Measurements from ENCODE around the gene TNFRSF4. TPM values are rescaled to one million over a fixed set of nuclear protein-coding genes. Genes with fewer than 3 reads are reported as not detected.

TNFRSF4 gene
- total and polyA plus RNA-seq, 8 donors, result 0.55 to 4.5 (median 2.9) TPM; not detected in 4

GRCh38 chr1:1215881-1216605 is 2.1 kb upstream of the TNFRSF4 start:
- Histone ChIP-seq H3K27ac (peak overlapping the region in 1 of 5 donors; percentile 42), H3K4me3 (no peak overlapping the region), H3K27me3 (peaks cover 0 to 13% (median 0%) of the 10 kb centered on the region in 3 donors), H3K4me1 (peaks cover 4 to 37% (median 25%) of the 10 kb centered on the region in 4 donors), H3K9me3 (no peaks in the 10 kb centered on the region), H3K36me3 (peaks cover 25 to 59% (median 57%) of the 10 kb centered on the region in 4 donors)
- no peak for DNase-seq
- TF ChIP-seq EP300 (IDR thresholded peaks at IDR 0.05), result no peak
- TF ChIP-seq POLR2AphosphoS5 (IDR thresholded peaks at IDR 0.05), result no peak
- no peak for TF ChIP-seq POLR2A (IDR thresholded peaks at IDR 0.05)
- TF ChIP-seq CTCF (IDR thresholded peaks at IDR 0.05), result no peak
- intact Hi-C loops (cut with DNase I; ENCODE audit: low total_unique reads), result no loop called here
- 89 to 94% (median 91%) methylated on average over 5 to 21 of the region's 21 CpGs for WGBS, 5 donors

- Histone ChIP-seq H3K36me3 (peaks cover 25 to 51% (median 49%) of the 10 kb centered on the region in 4 donors), H3K27me3 (peaks cover 0 to 13% (median 0%) of the 10 kb centered on the region in 3 donors), H3K4me1 (peaks cover 4 to 37% (median 25%) of the 10 kb centered on the region in 4 donors), H3K9me3 (no peaks in the 10 kb centered on the region), H3K4me3 (no peak overlapping the region), H3K27ac (no peak overlapping the region)
- DNase-seq, result no peak
- TF ChIP-seq POLR2AphosphoS5 (IDR thresholded peaks at IDR 0.05) (no peak), CTCF (IDR thresholded peaks at IDR 0.05) (no peak), EP300 (IDR thresholded peaks at IDR 0.05) (no peak), POLR2A (IDR thresholded peaks at IDR 0.05) (no peak)
- intact Hi-C loops (cut with DNase I; ENCODE audit: low total_unique reads), result no loop called here
- 39 to 55% (median 47%) methylated on average over 9 to 11 of the region's 11 CpGs for WGBS, 5 donors
These were observed 1.2 kb upstream of the TNFRSF4 start for GRCh38 chr1:1215080-1215676.

GRCh38 chr1:1212780-1213344 is 1.1 kb downstream of the TNFRSF4 start:
- DNase-seq, result peak; percentile 53 to 60

GRCh38 chr1:1211541-1212441 is 2.2 kb downstream of the TNFRSF4 start:
- Histone ChIP-seq H3K4me3 (peak overlapping the region; percentile 19 to 35 (median 24)), H3K4me1 (peaks cover 13 to 58% (median 47%) of the 10 kb centered on the region in 4 donors), H3K36me3 (peaks cover 6 to 17% (median 15%) of the 10 kb centered on the region in 4 donors), H3K27ac (peak overlapping the region in 1 of 5 donors; percentile 47), H3K27me3 (peaks cover 3 to 37% (median 15%) of the 10 kb centered on the region in 3 donors), H3K9me3 (no peaks in the 10 kb centered on the region)
- 87 to 91% (median 89%) methylated on average over 15 to 28 of the region's 28 CpGs for WGBS, 5 donors
- TF ChIP-seq POLR2A (IDR thresholded peaks at IDR 0.05) (no peak), EP300 (IDR thresholded peaks at IDR 0.05) (no peak)
- intact Hi-C loops (cut with DNase I; ENCODE audit: low total_unique reads), result no loop called here
- no peak for DNase-seq

More at GRCh38 chr1:1212780-1213344, 1.1 kb downstream of the TNFRSF4 start:
- H3K4me3 ChIP-seq, result peak overlapping the region; percentile 19 to 35 (median 24)
- intact Hi-C loops (cut with DNase I; ENCODE audit: low total_unique reads), result no loop called here
- no peaks in the 10 kb centered on the region for H3K9me3 ChIP-seq
- H3K27me3 ChIP-seq, result peaks cover 0 to 26% (median 4%) of the 10 kb centered on the region in 3 donors
- H3K4me1 ChIP-seq, result peaks cover 13 to 48% (median 39%) of the 10 kb centered on the region in 4 donors
- peak overlapping the region in 3 of 5 donors; percentile 47 to 71 (median 47) for H3K27ac ChIP-seq
- 42 to 75% (median 65%) methylated on average over 6 to 24 of the region's 24 CpGs for WGBS, 5 donors
- TF ChIP-seq POLR2A (IDR thresholded peaks at IDR 0.05) (no peak), POLR2AphosphoS5 (IDR thresholded peaks at IDR 0.05) (peak in 2 of 3 donors; percentile 5 to 24), EP300 (IDR thresholded peaks at IDR 0.05) (no peak)
- H3K36me3 ChIP-seq, result peaks cover 14 to 27% (median 25%) of the 10 kb centered on the region in 4 donors
